Hematopoietic multipotent progenitor cell treated with erythropoietin and hydrocortisone succinate and interleukin-3 and kit ligand, for 17 days (in vitro differentiated cells): ENCODE measurements around the gene ZMIZ1.
"Not testable (repeated sequence)": the region's sequence is repeated elsewhere in the genome, so short reads cannot be mapped to it uniquely, and the experiment has no call there.

Source experiments
- DNase-seq: peaks from one replicate; pipeline ENCODE4 v3.0.0-alpha.2; 2015; ENCODE audit warnings: low spot score

Gene ZMIZ1

DNA sequence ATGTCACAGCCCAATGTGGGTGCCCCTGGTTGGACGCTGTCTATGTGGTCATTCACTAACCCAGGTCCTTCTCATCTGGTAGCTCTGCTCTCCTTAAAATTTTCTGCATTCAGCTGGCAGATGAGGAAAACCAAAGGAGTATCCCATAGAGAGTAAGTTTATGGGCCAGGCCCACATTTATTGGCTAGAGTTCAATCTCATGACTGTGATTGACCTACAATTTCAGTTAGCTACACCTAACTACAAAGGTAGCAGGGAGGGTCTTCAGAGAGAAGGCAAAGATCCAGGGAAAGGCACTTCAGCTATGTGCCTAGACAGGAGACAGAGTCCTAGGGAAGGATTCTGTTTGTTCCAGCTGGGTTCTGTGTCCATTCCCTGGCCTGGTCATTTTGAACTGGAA is 254.8 kb downstream of the ZMIZ1 start:
- no peak for DNase-seq

DNA sequence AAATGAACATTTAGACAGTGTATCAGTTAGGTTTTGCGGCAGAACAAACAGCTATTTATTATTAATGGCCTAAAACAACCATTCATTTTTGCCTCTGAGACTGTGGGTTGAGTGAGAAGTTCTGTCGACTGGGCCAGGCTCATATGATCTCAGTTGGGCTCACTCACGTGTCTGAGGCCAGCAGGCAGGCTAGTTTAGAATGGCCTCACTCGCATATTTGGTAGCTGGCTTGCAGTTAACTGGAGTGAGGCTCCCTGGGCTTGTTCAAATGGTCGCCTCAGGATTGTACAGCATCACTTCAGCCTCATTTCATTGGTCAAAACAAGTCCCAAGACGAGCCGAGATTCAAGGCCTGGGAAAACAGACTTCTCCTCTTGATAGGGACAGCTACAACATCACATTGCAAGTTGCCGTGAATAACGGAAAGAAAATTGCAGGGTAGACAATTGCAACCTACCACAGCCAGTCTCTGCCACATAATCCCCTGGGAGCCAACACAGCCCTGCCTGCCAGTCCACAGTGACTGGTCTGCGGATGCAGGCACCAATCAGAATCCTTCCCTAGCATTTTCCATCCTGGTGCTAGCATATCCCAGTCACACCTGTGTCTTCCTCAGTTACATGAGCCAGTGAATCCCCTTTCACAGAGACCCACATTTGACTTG is 255.4 kb downstream of the ZMIZ1 start:
- DNase-seq: no peak

DNA sequence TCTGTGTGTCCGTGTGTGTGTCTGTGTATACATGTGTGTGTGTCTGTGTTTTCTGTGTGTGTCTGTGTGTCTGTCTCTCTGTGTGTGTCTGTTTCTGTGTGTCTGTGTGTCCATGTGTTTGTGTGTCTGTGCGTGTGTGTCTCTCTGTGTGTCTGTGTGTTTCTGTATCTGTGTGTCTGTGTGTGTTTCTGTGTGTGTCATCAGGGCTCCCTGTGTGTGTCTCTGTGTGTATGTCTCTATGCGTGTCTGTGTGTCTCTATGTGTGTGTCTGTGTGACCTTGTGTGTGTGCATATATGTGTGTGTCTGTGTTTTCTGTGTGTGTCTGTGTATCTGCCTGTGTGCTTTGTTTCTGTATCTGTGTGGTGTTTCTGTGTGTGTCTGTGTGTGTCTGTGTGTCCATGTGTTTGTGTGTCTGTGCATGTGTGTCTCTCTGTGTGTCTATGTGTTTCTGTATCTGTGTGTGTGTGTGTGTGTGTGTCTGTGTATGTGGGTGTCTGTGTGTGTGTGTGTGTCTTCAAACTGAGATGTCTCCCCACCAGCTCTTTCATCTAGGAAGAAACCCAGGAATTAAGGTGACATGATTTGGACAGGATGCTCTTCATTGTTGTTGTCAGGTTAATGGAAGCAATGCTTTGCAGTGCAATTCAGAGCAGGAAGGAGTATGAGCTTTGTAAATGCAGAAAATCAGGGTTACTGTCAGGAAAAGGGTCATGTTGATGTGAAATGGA is 257.8 kb downstream of the ZMIZ1 start:
- DNase-seq: no peak

GRCh38 chr10:79327090-79327457 is 258.3 kb downstream of the ZMIZ1 start:
- DNase-seq: no peak

GRCh38 chr10:79328147-79328701 is 259.5 kb downstream of the ZMIZ1 start:
- DNase-seq: no peak

- no peak for DNase-seq
These were observed 260.2 kb downstream of the ZMIZ1 start for GRCh38 chr10:79328737-79329504.

DNA sequence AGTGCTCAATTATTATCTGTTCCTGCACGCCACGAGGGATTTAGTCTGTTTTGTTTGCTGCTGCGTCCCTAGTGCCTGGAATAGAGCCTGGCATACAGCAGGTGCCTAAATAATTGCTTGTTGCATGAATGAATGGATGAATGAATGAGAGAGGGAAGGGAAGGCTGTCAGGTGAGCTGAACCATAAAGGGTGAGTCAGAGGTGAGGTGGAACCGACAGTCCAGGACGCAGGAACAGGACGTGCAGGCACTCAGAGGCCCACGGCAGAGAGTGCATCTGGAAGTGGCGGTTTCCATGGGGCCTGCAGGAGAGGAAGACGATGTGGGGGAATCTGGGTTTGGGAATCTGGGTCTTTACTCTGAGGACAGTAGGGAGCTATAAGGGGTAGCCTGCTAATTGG is 260.8 kb downstream of the ZMIZ1 start:
- no peak for DNase-seq

- DNase-seq: no peak
These were observed 262.5 kb downstream of the ZMIZ1 start for GRCh38 chr10:79331226-79331625.

- no peak for DNase-seq
These were observed 262.9 kb downstream of the ZMIZ1 start for GRCh38 chr10:79331709-79332108.

GRCh38 chr10:79332610-79333315 is 264.0 kb downstream of the ZMIZ1 start:
- DNase-seq: not testable (repeated sequence)

- DNase-seq: no peak
These were observed 264.7 kb downstream of the ZMIZ1 start for GRCh38 chr10:79333513-79333912.

GRCh38 chr10:79334573-79334972 is 265.8 kb downstream of the ZMIZ1 start:
- DNase-seq: no peak

- DNase-seq: no peak
These were observed 266.3 kb downstream of the ZMIZ1 start for GRCh38 chr10:79335094-79335469.

- DNase-seq: no peak
These were observed 266.9 kb downstream of the ZMIZ1 start for GRCh38 chr10:79335470-79336235.

DNA sequence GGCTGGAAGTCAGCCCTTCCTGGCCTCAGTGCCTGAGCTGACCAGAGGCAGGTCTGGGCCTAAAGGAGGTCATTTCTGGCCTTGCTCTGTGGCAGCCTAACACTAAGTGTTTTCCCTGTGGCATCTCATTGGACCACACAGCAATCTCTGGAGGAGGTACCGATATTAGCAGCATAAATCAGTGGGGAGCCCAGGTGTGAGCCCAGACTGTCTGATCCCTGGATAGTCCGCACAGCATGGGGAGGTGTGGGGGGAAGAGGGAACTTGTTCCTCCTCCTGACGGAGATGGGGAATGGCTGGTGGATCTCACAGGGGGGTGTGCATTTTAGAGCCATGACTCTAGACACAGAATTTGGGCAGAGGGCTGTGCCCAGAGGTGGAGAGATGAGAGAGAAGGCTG is 267.5 kb downstream of the ZMIZ1 start:
- DNase-seq: no peak

GRCh38 chr10:79336739-79337138 is 268.0 kb downstream of the ZMIZ1 start:
- DNase-seq: no peak

DNA sequence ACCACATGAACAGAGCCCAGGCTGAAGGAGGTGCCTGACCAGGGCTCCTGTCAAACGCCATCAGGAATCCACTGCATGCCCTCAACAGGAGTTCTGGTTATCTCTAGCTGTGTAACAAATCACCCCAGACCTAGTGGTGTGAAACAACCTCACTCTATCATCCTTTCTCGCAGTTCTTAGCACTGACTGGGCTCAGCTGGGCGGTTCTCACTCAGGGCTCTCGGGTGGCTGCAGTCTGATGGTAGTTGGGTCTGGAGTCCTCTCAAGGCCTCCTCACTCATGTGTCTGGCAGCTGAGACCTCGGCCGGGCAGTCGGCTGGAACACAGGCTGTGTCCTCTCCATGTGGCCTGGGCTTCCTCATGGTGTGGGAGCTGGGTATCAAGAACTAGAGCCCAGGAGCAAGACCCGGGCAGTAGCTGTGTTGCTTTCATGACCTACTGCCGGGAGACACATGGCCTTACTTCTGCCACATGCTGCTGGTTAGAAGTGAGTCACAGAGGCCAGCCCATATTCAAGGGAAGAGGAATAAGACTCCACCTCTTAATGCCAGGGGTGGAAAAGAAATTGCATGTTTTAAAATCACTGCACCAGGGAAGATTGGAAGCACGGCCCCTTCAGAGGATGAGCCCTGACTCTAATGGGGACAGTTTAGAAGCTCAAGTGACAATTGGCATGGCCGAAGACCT is 269.2 kb downstream of the ZMIZ1 start:
- not testable (repeated sequence) for DNase-seq

DNA sequence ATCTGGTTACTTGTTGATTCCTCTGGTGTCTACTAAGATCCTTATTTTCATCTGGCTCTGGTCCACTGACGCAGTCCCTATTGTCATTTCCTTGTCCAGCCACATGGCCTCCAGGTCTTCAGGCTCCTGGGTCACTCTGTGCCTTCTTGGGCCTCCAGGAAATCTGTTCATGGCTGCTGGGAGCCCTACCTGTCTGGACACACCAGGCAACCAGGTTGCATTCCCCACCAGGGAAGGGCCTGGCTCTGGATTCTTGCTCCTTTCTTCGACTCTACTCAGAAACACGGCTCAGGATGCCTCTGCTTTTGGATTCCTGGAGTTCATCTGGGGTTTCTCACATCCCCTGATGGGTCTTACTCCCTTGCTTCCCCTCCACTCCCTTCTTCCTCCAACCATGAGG is 270.5 kb downstream of the ZMIZ1 start:
- DNase-seq: no peak

GRCh38 chr10:79340646-79341244 is 272.0 kb downstream of the ZMIZ1 start:
- no peak for DNase-seq

DNA sequence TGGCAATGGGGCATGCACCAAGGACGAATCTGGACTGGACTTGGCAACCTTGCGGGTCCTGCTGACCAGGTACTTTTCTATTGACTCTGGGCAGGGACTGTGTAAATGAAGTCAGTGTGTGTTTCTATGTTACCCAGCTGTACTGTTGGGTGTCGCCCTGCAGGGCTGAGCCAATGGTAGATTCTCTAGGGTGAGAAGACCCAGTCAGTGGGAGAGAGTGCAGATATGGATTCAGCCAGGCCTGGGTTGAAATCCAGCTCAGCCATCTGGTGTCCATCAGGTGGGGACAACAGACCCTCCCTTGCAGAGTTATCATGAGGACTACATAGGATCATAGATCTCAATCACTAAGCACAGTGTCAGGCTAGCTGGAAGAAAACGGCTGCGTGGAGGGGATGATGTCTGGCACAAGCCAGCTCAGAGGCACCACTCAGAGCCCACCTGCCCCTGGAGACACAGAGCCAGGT is 273.6 kb downstream of the ZMIZ1 start:
- no peak for DNase-seq
